GM06990 (cell line): ENCODE measurements around the gene MT1A.
"Not testable (repeated sequence)": the region's sequence is repeated elsewhere in the genome, so short reads cannot be mapped to it uniquely, and the experiment has no call there.

Experiments used
- DNase-seq: peaks from one replicate; pipeline ENCODE4 v3.0.0-alpha.2; 2011; ENCODE audit not compliant: insufficient read length; ENCODE audit errors: extremely low read depth
- H3K27me3 ChIP-seq: replicated peaks from 2 replicates; pipeline ENCODE4 v1.6.0; 2011; ENCODE audit warnings: low read length; ENCODE audit not compliant: control insufficient read depth, insufficient read depth
- H3K36me3 ChIP-seq: 2 replicates; pipeline ENCODE4 v1.5.1; 2011; ENCODE audit warnings: low read length; ENCODE audit not compliant: control insufficient read depth, insufficient read depth
- H3K4me3 ChIP-seq: replicated peaks from 2 replicates; pipeline ENCODE4 v1.5.1; 2011; ENCODE audit warnings: low read depth, mild to moderate bottlenecking, control low read depth, low read length
- TF ChIP-seq, protein P1 (sequence below): IDR thresholded peaks from 2 replicates; pipeline ENCODE4 v1.5.1; 2011; ENCODE audit warnings: low read length, control low read depth, mild to moderate bottlenecking, inconsistent platforms; ENCODE audit not compliant: insufficient read depth, poor library complexity, severe bottlenecking

Gene MT1A

DNA sequence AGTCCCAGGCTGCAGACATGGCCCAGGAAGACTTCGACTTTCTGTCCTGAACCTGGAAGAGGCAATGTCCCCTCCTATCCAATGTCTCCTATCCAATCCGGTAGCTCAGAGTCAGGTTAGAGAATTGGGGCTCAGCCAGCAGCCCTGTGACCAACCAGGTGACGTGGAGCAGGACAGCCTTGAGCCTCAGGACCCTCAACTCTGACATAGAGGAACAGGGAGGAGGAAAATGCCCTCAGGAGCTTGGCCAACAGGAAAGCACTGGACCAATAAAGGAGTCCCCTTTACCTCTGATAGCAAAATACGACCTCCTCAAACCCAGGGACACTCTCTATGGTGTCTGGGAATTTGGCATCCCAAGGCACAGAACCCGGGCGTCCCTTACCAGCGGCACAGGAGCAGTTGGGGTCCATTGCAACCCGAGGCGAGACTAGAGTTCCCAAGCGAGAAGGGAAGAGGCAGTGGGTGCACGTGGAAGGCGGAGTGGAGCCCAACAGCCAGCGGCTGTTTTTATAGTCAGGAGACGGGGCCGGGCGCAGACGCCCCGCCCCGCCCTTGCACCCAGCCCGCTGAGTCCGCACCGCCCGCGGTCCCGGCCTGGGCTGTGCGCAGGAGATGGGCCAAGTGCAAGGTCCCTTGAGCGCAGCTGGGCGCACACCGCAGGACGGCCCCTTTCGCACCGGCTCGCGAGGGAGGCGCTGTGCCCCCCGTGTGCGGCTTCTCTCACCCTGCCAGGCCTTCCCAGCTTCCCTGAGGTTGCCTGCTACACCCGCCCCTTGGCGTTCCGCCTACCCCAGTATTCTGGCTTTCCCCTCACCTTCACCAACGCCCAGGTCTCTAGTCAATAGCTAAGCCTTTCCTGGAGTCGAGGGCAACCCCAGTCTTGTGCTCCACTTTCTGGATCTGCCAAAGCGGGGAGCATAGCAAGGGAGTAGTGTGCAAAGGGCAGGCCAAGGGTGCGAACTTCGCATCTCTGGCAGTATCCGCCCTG, 29.4 kb downstream of the MT1A start, which contains the start of gene MT1G:
MT1G (minus strand) TSS at position 485 of the 991 bp plus-strand sequence; CDS start at position 413, 72 bp downstream.
- no peaks in the 10 kb centered on the region for H3K36me3 ChIP-seq
- TF ChIP-seq, protein P1, sequence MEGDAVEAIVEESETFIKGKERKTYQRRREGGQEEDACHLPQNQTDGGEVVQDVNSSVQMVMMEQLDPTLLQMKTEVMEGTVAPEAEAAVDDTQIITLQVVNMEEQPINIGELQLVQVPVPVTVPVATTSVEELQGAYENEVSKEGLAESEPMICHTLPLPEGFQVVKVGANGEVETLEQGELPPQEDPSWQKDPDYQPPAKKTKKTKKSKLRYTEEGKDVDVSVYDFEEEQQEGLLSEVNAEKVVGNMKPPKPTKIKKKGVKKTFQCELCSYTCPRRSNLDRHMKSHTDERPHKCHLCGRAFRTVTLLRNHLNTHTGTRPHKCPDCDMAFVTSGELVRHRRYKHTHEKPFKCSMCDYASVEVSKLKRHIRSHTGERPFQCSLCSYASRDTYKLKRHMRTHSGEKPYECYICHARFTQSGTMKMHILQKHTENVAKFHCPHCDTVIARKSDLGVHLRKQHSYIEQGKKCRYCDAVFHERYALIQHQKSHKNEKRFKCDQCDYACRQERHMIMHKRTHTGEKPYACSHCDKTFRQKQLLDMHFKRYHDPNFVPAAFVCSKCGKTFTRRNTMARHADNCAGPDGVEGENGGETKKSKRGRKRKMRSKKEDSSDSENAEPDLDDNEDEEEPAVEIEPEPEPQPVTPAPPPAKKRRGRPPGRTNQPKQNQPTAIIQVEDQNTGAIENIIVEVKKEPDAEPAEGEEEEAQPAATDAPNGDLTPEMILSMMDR, result no peak
- DNase-seq, result no peak
- peaks cover 9% of the 10 kb centered on the region for H3K27me3 ChIP-seq
- no peak within 1 kb of the TSS for H3K4me3 ChIP-seq

DNA sequence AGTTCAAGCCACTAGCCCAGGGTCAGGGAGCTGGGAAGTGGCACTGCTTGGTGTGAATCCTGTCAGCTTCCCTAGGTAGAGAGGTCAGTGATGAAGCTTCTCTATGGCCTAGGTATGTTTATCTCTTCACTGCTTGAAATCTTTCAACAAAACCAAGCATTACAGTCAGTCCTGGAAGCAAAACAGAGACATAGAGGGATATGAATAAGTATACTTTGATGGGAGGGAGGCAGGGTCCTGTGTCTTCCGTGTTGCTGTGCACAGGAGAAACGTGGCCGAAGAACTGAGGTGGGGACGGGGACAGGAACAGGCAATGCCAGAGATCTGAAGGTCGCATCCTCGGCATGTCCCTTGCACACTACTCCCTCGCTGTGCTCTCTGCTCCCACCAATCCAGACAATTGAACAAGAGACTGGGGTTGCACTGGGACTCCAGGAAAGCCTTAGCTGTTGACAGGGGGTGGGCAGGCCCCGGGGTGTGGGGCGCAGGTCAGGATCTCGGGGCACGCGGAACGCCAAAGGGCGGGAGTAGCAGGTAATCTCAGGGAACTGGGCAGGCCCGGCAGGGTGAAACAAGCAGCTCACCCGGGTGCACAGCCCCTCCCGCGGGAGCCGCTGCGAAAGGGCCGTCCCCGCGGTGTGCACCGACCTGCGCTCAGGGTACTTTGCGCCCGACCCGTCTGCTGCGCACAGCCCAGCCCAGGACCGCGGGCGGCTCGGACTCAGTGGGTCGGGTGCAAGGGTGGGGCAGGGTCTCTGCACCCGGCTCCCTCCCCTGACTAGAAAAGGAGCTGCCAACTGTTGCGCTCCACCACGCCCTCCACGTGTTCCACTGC, 30.8 kb downstream of the MT1A start, which contains the start of gene MT1H:
MT1H (plus strand) TSS at position 810 of the 835 bp plus-strand sequence. CDS start 71 bp downstream, outside the sequence.
- no peak for DNase-seq
- Histone ChIP-seq H3K36me3 (no peaks in the 10 kb centered on the region), H3K4me3 (no peak within 1 kb of the TSS)

DNA sequence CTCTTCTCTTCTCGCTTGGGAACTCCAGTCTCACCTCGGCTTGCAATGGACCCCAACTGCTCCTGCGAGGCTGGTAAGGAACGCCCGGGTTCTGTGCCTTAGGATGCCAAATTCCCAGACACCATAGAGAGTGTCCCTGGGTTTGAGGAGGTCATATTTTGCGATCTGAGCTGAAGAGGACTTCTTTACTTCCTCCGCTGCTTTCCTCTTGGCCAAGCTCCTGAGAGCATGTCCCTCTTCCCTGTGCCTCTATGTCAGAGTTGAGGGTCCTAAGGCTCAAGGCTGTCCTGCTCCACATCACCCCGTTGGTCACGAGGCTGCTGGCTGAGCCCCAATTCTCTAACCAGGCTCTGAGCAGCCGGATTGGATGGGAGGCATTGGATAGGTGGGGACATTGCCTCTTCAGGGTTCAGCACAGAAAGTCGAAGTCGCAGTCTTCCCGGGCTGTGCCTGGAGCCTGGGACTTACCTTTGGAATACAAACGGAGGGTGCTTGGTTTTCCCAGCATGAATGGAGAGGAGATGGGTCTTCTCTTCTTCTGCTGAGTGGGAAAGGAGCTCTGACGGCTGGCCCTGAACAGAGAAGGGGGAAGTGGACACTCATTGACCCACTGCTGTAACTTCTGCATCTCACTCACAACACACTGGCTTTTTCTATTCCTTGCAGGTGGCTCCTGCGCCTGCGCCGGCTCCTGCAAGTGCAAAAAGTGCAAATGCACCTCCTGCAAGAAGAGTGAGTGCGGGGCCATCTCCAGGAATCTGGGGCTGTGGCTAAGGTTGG, 31.6 kb downstream of the MT1A start:
- no peak overlapping the region for H3K4me3 ChIP-seq
- H3K27me3 ChIP-seq, result peaks cover 7% of the 10 kb centered on the region
- no peaks in the 10 kb centered on the region for H3K36me3 ChIP-seq
- DNase-seq, result no peak
- TF ChIP-seq, protein P1, result no peak

More for the DNA sequence above, 30.8 kb downstream of the MT1A start, which contains the start of gene MT1H:
- peaks cover 9% of the 10 kb centered on the region for H3K27me3 ChIP-seq
- TF ChIP-seq, protein P1, result no peak

DNA sequence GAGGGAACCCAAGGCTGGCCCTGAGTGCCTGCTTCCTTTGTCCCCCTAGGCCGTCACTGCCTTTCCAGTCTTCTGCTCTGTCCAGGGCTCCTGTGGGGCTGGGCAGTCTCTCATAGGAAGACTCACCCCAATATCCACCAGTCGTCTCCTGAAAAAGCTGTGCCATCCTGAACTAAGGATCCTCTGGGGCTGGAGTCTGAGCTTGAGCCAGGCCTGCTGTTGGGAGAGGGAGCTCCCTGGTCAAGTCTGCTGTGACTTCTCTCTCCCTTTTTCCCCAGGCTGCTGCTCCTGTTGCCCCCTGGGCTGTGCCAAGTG, 32.1 kb downstream of the MT1A start:
- TF ChIP-seq, protein P1, result no peak
- DNase-seq, result no peak
- H3K36me3 ChIP-seq, result no peaks in the 10 kb centered on the region
- H3K27me3 ChIP-seq, result peaks cover 7% of the 10 kb centered on the region
- H3K4me3 ChIP-seq, result no peak overlapping the region

DNA sequence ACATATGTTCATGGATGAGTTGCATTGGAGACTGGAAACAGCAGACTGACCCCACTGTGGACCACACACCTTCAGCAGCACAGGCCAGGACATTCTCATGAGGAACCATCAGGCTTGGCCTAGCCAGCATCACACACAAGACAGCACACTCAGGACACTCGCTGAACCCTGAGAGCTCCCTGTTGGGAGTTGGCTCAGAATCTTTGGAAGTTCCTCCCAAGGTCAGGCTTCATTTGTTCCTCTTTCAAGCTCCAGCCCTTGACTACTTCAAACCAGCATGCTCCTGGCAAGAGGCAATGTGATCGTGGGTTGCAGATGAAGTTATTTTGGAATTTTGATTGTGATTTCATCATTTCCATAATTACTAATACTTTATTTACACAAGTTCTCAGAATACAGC, 33.2 kb downstream of the MT1A start:
- not testable (repeated sequence) for DNase-seq, H3K36me3 ChIP-seq, H3K27me3 ChIP-seq, H3K4me3 ChIP-seq

DNA sequence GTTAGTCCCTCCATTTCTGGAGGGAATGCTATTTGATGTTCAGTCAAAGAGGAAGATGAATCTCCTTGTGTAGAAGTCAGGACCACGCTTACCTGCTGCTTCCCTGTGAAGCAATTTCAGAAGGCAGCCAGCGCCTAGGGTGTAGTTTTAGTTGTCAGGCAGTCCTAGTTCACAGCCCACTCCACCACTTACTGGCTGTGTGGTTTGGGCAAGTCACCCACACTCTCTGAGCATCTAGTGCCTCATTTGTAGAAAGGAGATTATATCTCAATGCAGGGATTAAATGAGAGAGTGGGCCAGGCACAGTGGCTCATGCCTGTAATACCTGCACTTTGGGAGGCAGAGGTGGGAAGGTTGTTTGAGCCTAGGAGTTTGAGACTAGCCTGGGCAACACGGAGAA, 33.7 kb downstream of the MT1A start:
- H3K27me3 ChIP-seq, H3K36me3 ChIP-seq, DNase-seq, H3K4me3 ChIP-seq: not testable (repeated sequence)
